GM12872 (cell line): Measurements from ENCODE around the gene CTBP2.

Experiments
- TF ChIP-seq, protein P1 (sequence below): IDR thresholded peaks from 3 replicates; pipeline ENCODE4 v1.5.1; 2011; ENCODE audit warnings: low read depth, mild to moderate bottlenecking, low read length, moderate library complexity; ENCODE audit not compliant: insufficient read depth

CTBP2 gene

GRCh38 chr10:125073996-125074395 lies 86.4 kb downstream of the CTBP2 start:
- TF ChIP-seq, protein P1, sequence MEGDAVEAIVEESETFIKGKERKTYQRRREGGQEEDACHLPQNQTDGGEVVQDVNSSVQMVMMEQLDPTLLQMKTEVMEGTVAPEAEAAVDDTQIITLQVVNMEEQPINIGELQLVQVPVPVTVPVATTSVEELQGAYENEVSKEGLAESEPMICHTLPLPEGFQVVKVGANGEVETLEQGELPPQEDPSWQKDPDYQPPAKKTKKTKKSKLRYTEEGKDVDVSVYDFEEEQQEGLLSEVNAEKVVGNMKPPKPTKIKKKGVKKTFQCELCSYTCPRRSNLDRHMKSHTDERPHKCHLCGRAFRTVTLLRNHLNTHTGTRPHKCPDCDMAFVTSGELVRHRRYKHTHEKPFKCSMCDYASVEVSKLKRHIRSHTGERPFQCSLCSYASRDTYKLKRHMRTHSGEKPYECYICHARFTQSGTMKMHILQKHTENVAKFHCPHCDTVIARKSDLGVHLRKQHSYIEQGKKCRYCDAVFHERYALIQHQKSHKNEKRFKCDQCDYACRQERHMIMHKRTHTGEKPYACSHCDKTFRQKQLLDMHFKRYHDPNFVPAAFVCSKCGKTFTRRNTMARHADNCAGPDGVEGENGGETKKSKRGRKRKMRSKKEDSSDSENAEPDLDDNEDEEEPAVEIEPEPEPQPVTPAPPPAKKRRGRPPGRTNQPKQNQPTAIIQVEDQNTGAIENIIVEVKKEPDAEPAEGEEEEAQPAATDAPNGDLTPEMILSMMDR = no peak

- TF ChIP-seq, protein P1 = no peak
Measured at GRCh38 chr10:125072794-125073193, 87.6 kb downstream of the CTBP2 start.

DNA sequence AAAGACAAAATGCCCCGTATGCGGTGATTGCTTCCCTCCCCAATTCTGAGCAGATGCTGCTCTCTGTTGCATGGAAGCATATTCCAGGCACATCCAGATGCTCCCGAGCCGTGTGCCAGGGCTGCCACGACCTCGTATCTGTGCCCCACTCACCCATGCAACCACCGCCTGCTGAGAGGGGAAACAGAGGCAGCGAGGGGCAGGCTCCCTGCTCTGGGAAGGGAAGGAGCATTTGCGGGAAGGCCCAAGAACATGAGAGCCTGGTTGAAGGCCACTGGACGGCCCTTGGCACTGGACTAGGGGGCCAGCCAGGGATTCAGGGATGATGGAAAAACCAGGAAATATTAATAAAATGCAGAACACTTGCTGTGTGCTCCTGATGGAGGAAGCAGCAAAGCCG lies 89.4 kb downstream of the CTBP2 start:
- TF ChIP-seq, protein P1 = no peak

DNA sequence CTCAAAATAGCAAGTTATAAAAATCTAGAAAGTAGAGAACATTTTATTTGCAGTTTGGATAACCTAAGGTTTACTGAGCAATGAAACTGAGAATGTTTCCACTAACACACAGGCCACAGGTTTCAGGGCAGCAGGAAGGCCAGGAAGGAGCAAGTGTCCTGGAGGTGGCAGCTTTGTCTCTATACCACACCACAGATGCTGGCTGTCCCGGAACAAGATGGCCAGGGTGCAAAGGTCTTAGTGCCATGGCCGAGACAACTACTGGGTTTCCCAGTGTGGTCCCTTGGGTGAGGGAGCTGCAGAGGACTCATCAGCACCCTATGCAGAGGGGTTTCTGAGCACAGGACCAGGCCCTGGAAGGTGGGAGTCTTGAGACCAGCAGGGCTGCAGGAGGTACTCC lies 92.0 kb downstream of the CTBP2 start:
- TF ChIP-seq, protein P1 = no peak

GRCh38 chr10:125067764-125068163 lies 92.6 kb downstream of the CTBP2 start:
- TF ChIP-seq, protein P1 = no peak

- TF ChIP-seq, protein P1 = no peak
Measured at GRCh38 chr10:125066764-125067450, 93.5 kb downstream of the CTBP2 start.

- TF ChIP-seq, protein P1 = no peak
Measured at GRCh38 chr10:125064681-125065492, 95.5 kb downstream of the CTBP2 start.
